ENCODE data around the gene FLNA. TPM values are rescaled to one million over a fixed set of nuclear protein-coding genes. Genes with fewer than 3 reads are reported as not detected.
A peak's percentile ranks its signal among the peaks of the same experiment; 100 is the strongest.
"Not testable (repeated sequence)": the region's sequence is repeated elsewhere in the genome, so short reads cannot be mapped to it uniquely, and the experiment has no call there.

Gene FLNA
- total and polyA plus RNA-seq, 7 experiments from 2014 or later, result 96.0 to 1,423 (median 462) TPM

- H3K27me3 ChIP-seq (ENCODE audit: control insufficient read depth in 2 of 2, insufficient read depth in 2 of 2, low read length in 2 of 2); H3K9me3 ChIP-seq (ENCODE audit: control insufficient read depth in 2 of 3, low read length in 3 of 3); H3K27ac ChIP-seq (ENCODE audit: low read depth, low read length); CTCF ChIA-PET; ATAC-seq; H3K27me3 Mint-ChIP-seq; H3K4me3 ChIP-seq (ENCODE audit: low read length); DNase-seq: not testable (repeated sequence)
- peaks cover 0 to 11% (median 0%) of the 10 kb centered on the region in 11 donors for H3K9me3 Mint-ChIP-seq
- H3K27ac Mint-ChIP-seq, result peak overlapping the region in 1 of 9 donors; percentile 42
- H3K4me3 Mint-ChIP-seq, result peak overlapping the region in 4 of 10 donors; percentile 49 to 97 (median 74)
- intact Hi-C loops (cut with micrococcal nuclease), result loop anchor here (5.0 to 10.0 kb wide), 5 partner anchors 41 to 628 kb away; partner anchors contain the start of genes F8 (in 1 of the 2), FUNDC2 (in 1 of the 2), GDI1 (in 1 of the 2) and HCFC1 (in 1 of the 2)
- Histone ChIP-seq H3K36me3 (ENCODE audit: control insufficient read depth in 2 of 3, insufficient read depth in 3 of 3, low read length in 3 of 3) (peaks cover 7 to 23% (median 11%) of the 10 kb centered on the region in 3 experiments), H3K4me1 (ENCODE audit: control insufficient read depth in 2 of 2, insufficient read depth in 2 of 2, low read length in 2 of 2) (peaks cover 10 to 14% of the 10 kb centered on the region in 2 donors)
- H3K36me3 Mint-ChIP-seq, result peaks cover 3 to 20% (median 16%) of the 10 kb centered on the region in 5 donors
- H3K4me1 Mint-ChIP-seq, result peaks cover 6 to 22% (median 14%) of the 10 kb centered on the region in 7 donors
- POLR2A ChIA-PET, result interaction anchor here (1.2 to 6.8 kb wide), 3 partner anchors 15 to 94 kb away, joined by 4 to 77 read pairs (median 6); partner anchors contain the start of genes DNASE1L1, SLC10A3 and TAFAZZIN
These were observed 21.9 kb upstream of the FLNA start for GRCh38 chrX:154396363-154396762.

DNA sequence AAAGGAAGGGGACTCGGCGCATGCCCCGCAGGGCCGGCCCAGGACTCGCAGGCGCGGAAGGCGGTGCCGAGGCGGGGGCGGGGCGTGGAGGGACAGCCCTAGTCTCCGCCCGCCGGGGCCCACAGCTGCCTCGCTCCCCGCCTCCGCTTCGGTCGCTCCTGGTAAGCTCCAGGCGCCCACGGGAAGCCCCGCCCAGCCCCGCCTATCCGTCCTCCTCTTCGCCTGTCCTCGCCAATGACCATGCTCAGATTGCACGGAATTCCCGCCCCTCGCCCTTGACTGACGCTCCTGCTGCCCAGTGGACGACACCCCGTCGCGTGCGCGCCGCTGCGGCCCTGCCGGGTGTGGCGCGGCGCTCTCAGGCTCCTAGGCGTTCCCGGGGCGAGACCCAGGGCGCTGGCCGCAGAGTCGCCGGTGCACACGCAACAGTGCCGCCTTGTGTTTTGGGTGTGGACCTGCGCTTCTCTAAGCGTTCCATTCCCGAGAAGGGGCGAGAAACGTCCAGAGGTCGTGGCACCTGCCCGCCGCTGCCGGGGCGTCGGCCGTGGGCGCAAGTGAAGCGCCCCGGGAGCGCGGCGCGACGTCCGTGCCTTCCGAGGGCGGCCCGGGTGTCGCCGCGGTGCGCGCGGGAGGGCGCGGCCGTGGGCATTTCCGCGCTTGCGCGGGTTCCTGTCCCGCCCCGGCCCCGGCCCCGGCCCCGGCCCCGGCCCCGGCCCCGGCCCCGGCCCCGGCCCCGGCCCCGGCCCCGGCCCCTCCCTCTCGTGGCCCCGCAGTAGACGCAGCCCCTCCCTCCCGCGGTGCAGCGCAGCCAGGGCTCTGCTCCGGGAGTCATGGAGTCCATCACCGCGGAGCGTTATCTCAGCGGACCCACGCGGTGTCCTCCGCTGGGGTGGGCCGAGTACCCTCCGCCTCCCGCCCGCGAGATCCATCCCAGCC lies 15.6 kb upstream of the FLNA start:
- intact Hi-C loops (cut with micrococcal nuclease), result loop anchor here in 1 of 2 donors (10.0 kb wide), 1 partner anchor 635 kb away; the partner anchor contains the start of genes F8 and FUNDC2
- DNase-seq (peak in 3 of 9 donors; percentile 41 to 65 (median 63)), ATAC-seq (peak; percentile 81)
- H3K36me3 Mint-ChIP-seq; H3K27ac ChIP-seq (ENCODE audit: low read depth, low read length); H3K4me1 Mint-ChIP-seq; H3K27me3 ChIP-seq (ENCODE audit: control insufficient read depth in 2 of 2, insufficient read depth in 2 of 2, low read length in 2 of 2); H3K27ac Mint-ChIP-seq; H3K4me3 ChIP-seq (ENCODE audit: low read length); POLR2A ChIA-PET; H3K27me3 Mint-ChIP-seq; H3K4me1 ChIP-seq (ENCODE audit: control insufficient read depth in 2 of 2, insufficient read depth in 2 of 2, low read length in 2 of 2); H3K9me3 Mint-ChIP-seq; H3K9me3 ChIP-seq (ENCODE audit: control insufficient read depth in 2 of 3, low read length in 3 of 3); H3K4me3 Mint-ChIP-seq; H3K36me3 ChIP-seq (ENCODE audit: control insufficient read depth in 2 of 3, insufficient read depth in 3 of 3, low read length in 3 of 3); CTCF ChIA-PET: not testable (repeated sequence)

DNA sequence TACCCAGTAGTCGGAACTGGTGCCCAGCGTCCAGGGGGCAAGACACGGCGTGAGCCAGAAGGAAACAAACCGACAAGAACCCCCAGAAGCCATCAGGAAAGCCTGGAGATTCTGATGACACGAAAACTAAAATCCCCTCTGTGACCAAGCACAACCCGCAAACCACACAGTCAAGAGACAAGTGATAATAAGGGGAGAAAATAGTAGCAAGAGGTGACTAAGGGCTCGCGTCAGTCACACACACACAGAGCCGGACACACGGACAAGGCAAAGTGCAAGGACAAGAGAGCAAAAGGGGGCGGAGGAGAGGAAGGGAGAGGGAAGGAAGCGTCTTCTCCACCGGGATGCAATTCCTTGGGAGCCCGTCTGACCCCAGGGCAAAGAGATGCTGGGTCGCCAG lies 14.2 kb upstream of the FLNA start:
- CTCF ChIA-PET; H3K4me1 ChIP-seq (ENCODE audit: control insufficient read depth in 2 of 2, insufficient read depth in 2 of 2, low read length in 2 of 2); H3K27me3 ChIP-seq (ENCODE audit: control insufficient read depth in 2 of 2, insufficient read depth in 2 of 2, low read length in 2 of 2); H3K36me3 ChIP-seq (ENCODE audit: control insufficient read depth in 2 of 3, insufficient read depth in 3 of 3, low read length in 3 of 3); H3K27ac Mint-ChIP-seq; H3K4me3 ChIP-seq (ENCODE audit: low read length); POLR2A ChIA-PET; H3K27ac ChIP-seq (ENCODE audit: low read depth, low read length); DNase-seq; H3K4me3 Mint-ChIP-seq; H3K9me3 ChIP-seq (ENCODE audit: control insufficient read depth in 2 of 3, low read length in 3 of 3); H3K9me3 Mint-ChIP-seq; H3K4me1 Mint-ChIP-seq; intact Hi-C loops (cut with micrococcal nuclease); H3K36me3 Mint-ChIP-seq; H3K27me3 Mint-ChIP-seq: not testable (repeated sequence)
- peak; percentile 14 for ATAC-seq

DNA sequence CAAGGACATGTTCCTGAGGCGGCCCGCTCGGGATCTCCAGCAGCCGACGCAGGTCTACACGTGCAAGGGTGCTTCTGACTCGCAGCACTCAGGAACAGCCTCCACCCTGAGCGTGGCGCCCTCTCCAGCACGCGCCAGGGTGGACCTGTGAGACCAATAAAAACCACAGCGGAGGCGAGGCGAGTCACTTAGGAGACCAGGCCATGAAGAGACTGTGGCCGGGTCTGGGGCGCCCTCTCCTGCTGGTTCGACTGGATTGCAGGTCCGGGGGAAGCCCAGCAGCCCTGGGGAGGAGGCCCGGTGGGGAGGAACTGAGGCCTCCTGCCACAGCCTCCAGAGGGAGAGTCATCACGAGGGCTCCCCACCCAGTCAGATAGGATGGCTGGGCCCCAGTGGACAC lies 13.7 kb upstream of the FLNA start:
- POLR2A ChIA-PET, result not testable (repeated sequence)

DNA sequence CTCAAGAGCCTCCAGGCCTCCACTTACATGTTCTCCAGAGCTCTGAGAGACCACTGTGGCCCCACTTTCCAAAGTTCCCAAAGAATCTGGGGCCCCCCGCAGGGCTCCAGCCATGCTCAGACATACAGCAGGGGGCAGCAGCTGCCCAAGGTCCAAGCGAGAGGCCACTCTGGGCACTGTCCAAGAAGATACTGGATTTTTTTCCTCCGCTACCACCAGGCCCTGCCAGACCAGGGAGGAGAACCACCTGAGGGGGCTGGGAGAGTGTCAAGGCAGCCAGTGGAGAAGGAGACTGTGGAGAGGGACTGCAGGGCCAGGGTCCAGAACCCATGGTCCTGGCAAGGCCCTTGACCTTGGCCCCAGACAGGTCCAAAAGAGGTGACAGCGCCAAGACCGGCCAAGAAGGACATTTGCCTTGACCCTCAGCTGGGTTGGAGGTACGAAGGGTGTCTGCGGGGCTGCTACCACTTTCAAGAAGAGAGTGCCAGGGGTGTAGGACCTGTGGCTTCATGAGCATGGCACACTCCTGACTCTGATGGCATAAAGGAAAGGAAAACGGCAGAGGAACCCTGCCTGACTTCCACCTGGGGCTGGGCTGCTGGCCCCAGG lies 10.0 kb upstream of the FLNA start:
- H3K27ac ChIP-seq (ENCODE audit: low read depth, low read length), result no peak overlapping the region
- POLR2A ChIA-PET, result interaction anchor here (1.4 to 2.1 kb wide), 3 partner anchors 11 to 36 kb away, joined by 4 to 10 read pairs (median 5); partner anchors contain the start of gene FLNA
- peaks cover 0 to 13% (median 0%) of the 10 kb centered on the region in 3 experiments for H3K36me3 ChIP-seq (ENCODE audit: control insufficient read depth in 2 of 3, insufficient read depth in 3 of 3, low read length in 3 of 3)
- no peak overlapping the region for H3K4me3 ChIP-seq (ENCODE audit: low read length)
- intact Hi-C loops (cut with micrococcal nuclease), result no loop called here
- Mint-ChIP-seq H3K36me3 (peaks cover 0 to 3% (median 0%) of the 10 kb centered on the region in 5 donors), H3K27me3 (no peaks in the 10 kb centered on the region), H3K4me3 (no peak overlapping the region), H3K4me1 (peaks cover 3 to 14% (median 12%) of the 10 kb centered on the region in 7 donors), H3K9me3 (peaks cover 0 to 2% (median 0%) of the 10 kb centered on the region in 11 donors), H3K27ac (peak overlapping the region in 3 of 9 donors; percentile 19 to 46 (median 41))
- peaks cover 10% of the 10 kb centered on the region in 2 donors for H3K4me1 ChIP-seq (ENCODE audit: control insufficient read depth in 2 of 2, insufficient read depth in 2 of 2, low read length in 2 of 2)
- ATAC-seq (no peak), DNase-seq (no peak)
- H3K9me3 ChIP-seq (ENCODE audit: control insufficient read depth in 2 of 3, low read length in 3 of 3), result no peaks in the 10 kb centered on the region
- H3K27me3 ChIP-seq (ENCODE audit: control insufficient read depth in 2 of 2, insufficient read depth in 2 of 2, low read length in 2 of 2), result no peaks in the 10 kb centered on the region
- CTCF ChIA-PET, result interaction anchor here (0.9 to 2.1 kb wide), 2 partner anchors 11 to 158 kb away, joined by 3 to 5 read pairs; no protein-coding TSS in a partner anchor

More for the DNA sequence above, 13.7 kb upstream of the FLNA start:
- intact Hi-C loops (cut with micrococcal nuclease); H3K9me3 ChIP-seq (ENCODE audit: control insufficient read depth in 2 of 3, low read length in 3 of 3); H3K4me3 Mint-ChIP-seq; H3K27me3 ChIP-seq (ENCODE audit: control insufficient read depth in 2 of 2, insufficient read depth in 2 of 2, low read length in 2 of 2); H3K4me1 Mint-ChIP-seq; H3K36me3 Mint-ChIP-seq; H3K4me3 ChIP-seq (ENCODE audit: low read length); CTCF ChIA-PET; H3K27me3 Mint-ChIP-seq; H3K36me3 ChIP-seq (ENCODE audit: control insufficient read depth in 2 of 3, insufficient read depth in 3 of 3, low read length in 3 of 3); H3K9me3 Mint-ChIP-seq; H3K27ac ChIP-seq (ENCODE audit: low read depth, low read length); DNase-seq; H3K4me1 ChIP-seq (ENCODE audit: control insufficient read depth in 2 of 2, insufficient read depth in 2 of 2, low read length in 2 of 2); H3K27ac Mint-ChIP-seq: not testable (repeated sequence)
- peak; percentile 44 for ATAC-seq

DNA sequence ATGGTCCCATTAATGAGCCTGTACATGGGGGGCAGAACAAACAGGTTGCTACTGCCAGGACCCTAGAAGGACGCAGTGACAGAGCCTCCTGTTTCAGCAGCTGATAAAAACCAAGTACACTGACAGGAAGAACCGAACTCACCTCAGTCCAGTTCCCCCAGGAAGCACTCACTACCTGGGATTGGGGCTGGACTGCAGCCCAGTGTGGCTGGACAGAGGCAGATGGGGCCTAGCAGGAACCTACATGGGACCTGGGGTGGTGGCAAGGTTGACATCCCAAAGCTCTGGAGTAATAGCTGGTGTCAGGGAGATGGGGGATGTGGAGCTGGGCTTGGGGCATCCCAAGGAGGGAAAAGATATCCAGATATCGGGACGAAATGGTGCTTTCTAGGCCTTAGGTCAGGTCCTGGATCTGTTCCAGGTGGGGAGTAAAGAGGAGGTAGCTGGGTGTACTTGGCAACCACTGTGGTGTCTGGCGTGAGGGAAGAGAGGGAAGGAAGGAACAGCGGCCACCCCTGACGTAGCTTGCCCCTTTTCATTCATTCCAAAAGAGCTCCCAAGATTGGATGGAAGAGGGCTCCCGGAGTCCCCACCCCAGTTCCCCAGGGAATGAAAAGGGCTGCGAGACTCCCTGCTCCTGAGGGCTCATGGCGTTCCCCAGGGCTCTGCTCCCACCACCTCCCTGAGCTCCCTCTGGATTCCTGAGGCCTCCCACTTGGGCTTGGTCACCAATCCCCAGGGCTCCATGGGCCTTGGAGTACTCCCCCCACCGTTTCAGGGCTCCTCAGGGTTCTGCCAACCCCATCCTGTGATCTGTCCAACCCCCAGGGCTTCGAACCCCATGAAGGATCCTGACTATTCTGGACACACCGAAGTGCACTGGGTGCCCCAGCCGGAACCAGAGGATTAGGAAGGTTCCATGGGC lies 9.2 kb upstream of the FLNA start:
- ATAC-seq (no peak), DNase-seq (no peak)
- Mint-ChIP-seq H3K4me3 (no peak overlapping the region), H3K9me3 (peaks cover 0 to 2% (median 0%) of the 10 kb centered on the region in 11 donors), H3K27ac (peak overlapping the region in 4 of 9 donors; percentile 41 to 73 (median 68)), H3K36me3 (peaks cover 0 to 3% (median 0%) of the 10 kb centered on the region in 5 donors), H3K4me1 (peaks cover 3 to 14% (median 12%) of the 10 kb centered on the region in 7 donors), H3K27me3 (no peaks in the 10 kb centered on the region)
- ChIA-PET CTCF (interaction anchor here (0.9 to 2.1 kb wide), 2 partner anchors 10 to 159 kb away, joined by 3 to 5 read pairs; no protein-coding TSS in a partner anchor), POLR2A (interaction anchor here (1.4 to 2.1 kb wide), 3 partner anchors 10 to 36 kb away, joined by 4 to 10 read pairs (median 5); partner anchors contain the start of gene FLNA)
- Histone ChIP-seq H3K4me1 (ENCODE audit: control insufficient read depth in 2 of 2, insufficient read depth in 2 of 2, low read length in 2 of 2) (peaks cover 10% of the 10 kb centered on the region in 2 donors), H3K9me3 (ENCODE audit: control insufficient read depth in 2 of 3, low read length in 3 of 3) (no peaks in the 10 kb centered on the region), H3K27me3 (ENCODE audit: control insufficient read depth in 2 of 2, insufficient read depth in 2 of 2, low read length in 2 of 2) (no peaks in the 10 kb centered on the region), H3K4me3 (ENCODE audit: low read length) (no peak overlapping the region), H3K36me3 (ENCODE audit: control insufficient read depth in 2 of 3, insufficient read depth in 3 of 3, low read length in 3 of 3) (peaks cover 0 to 13% (median 0%) of the 10 kb centered on the region in 3 experiments), H3K27ac (ENCODE audit: low read depth, low read length) (no peak overlapping the region)
- intact Hi-C loops (cut with micrococcal nuclease), result no loop called here
